ENCODE results near the gene PIK3IP1.
"Not testable (repeated sequence)": the region's sequence is repeated elsewhere in the genome, so short reads cannot be mapped to it uniquely, and the experiment has no call there.

Gene PIK3IP1

DNA sequence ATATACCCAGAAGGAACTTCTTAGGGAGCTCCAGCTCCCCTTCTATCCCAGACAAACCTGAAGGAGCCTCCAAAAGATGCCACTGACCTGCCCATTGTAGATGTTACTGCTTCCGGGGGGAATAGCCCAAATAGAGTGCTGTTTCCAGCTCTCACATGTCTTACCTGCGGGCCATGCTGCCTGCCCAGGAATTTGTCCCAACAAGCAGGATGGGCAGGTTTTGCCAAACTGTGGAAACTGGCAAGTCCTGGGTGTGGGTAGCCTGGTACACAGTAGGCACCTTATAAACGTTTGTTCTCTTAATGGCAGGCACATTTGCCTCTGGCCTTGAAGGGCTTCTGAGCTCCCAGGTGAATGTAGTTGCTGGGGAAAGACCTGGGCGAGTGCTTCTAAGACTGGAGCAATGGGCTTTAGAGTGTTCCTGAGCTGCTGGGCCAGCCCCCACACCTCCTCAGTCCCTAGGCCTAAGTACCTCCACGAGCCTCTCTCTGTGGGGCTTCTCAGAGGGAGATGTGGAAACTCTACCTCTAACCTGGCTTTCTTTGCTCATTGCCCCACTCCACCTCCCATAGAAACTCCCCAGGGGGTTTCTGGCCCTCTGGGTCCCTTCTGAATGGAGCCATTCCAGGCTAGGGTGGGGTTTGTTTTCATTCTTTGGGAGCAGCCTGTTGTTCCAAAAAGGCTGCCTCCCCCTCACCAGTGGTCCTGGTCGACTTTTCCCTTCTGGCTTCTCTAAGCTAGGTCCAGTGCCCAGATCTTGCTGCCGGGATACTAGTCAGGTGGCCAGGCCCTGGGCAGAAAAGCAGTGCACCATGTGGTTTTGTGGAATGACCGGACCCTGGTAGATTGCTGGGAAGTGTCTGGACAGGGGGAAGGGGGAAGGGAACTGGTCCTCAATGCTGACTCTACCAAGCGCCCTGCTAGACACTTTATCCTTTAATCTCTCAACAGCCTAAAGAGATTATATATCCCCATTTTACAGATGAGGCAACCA, 43.0 kb downstream of the PIK3IP1 start:
- no peak for DNase-seq (ENCODE audit: low read depth in 2 of 2)

DNA sequence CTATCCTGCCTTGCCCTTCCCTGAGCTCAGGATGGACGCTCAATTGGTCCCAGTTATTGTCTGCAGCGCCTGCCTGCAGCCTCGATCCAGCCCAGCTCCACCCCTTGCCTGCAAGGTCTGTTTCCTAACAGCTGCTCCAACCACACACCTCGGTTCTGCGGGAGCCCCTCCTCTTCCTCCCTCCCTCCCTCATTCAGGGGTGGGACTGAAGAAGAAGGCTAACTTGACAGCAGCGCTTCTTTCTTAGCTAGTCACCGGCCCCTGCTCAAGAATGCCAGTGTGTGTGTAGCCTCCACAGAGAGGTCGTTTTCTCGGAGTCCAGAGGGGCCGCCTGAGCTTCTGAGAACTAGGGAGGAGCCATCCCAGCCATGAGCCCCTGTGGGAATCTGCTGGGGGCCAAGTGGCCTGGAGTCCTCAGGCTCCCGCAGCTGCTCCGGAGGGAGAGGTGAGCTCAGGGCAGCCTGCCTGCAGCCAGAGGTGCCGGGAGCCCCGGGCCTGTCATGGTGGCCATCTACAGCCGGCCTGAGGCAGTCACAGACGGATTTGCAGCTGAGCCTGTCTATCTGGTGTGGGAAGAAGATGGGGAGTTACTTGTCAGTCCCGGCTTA, 44.0 kb downstream of the PIK3IP1 start:
- peak; percentile 36 to 45 for DNase-seq (ENCODE audit: low read depth in 2 of 2)

DNA sequence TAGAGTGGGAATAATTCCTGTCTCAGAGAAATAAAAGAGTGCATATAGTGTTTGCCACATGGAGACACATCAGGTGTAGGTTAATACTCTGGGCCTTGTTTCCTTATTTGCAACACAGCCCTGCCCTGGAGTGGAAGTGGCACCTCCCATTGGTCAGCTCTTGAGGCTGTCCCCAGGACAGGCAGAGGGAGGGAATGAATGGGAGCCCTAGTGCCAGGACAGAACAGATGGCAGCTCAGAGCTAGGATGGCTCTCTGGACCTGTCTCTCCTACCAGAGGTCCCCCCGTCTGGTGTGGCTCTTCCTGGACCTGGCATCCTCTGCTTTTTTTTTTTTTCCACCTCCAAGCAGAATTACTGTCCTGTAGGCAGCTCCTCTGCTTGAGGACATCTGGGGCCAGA, 44.6 kb downstream of the PIK3IP1 start:
- no peak for DNase-seq (ENCODE audit: low read depth in 2 of 2)

DNA sequence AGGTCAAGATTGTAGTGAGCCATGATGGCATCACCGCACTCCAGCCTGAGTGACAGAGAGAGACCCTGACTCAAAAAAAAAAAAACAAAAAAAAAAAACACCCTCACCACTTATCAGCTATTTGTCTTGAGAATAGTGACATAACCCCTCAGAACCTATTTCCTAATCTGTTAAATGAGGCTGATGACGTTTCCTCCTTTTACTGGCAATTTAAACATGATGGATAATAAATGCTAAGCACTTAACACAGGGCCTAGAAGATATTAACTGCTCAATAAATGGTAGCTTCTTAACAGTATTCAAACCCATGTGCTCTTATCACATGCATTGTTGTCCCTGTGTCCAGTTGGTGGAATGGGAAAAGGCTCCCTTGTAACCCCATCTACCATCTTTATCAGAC, 45.6 kb downstream of the PIK3IP1 start:
- no peak for DNase-seq (ENCODE audit: low read depth in 2 of 2)

DNA sequence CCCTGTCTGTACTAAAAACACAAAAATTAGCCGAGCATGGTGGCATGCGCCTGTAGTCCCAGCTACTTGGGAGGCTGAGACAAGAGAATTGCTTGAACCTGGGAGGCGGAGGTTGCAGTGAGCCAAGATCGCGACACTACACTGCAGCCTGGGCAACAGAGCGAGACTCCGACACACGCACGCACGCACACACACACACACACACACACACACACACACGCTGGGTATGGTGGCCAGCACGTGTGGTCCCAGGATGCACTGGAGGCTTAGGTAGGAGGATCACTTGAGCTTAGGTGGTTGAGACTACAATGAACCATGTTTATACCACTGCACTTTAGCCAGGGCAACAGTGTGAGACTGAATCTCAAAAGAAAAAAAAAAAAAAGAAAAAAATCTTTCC, 46.3 kb downstream of the PIK3IP1 start:
- DNase-seq (ENCODE audit: low read depth in 2 of 2), result not testable (repeated sequence)

DNA sequence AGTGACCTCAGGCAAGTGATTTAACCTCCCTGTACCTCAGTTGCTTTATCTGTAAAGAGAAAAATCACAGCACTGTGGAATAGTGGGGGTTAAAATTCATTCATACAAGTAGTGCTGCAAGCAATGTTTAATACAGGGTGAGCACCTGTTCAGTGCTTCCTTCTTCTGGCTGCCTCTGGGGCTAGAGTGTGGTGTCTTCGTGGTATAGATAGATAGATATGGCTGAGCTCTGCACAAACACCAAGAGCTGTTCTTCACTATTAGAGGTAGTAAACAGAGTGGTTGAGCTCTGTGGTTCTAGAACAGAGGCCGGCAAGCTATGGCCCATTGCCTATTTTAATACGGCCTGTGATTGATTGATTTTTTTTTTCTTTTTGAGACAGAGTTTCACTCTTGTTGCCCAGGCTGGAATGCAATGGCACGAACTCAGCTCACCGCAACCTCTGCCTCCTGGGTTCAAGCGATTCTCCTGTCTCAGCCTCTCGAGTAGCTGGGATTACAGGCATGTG, 47.3 kb downstream of the PIK3IP1 start:
- DNase-seq (ENCODE audit: low read depth in 2 of 2), result no peak

DNA sequence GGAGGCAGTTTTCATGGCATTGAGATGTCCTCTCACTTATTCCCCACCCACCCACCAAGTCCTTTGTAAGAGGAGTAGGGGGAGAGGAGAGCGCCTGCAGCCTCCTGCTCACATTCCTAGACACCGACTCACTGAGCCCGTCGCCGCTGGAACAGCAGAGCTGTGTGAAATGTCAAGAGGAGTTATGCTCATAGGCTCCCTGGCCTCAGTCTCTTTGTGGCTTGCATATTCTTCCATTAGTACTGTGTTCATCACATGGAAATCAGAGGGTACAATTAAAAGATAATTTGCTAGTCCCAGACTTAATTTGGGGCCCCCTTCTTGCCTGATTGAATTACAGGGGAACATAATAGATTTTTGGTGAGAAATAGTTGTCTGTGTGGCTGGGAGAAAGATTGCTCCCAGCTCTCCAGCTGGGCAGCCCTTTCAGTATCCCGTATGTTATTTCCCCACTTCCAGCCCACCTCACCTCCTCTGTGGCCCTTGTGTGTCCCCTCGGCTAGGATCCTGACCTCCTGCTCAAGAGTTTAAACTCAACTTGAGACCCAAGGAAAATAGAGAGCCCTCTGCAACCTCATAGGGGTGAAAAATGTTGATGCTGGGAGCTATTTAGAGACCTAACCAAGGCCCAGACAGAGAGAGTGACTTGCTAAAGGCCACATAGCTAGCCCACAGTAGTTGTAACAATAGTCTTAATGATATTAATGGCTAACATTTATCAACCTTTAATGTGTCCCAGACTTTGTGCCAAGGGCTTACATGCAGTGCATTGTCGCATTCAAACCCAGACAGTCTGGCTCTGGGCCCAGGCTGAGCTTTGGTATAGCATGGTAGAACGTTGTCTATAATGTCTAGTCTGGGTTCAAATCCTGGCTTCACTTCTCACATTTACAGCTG, 48.0 kb downstream of the PIK3IP1 start:
- DNase-seq (ENCODE audit: low read depth in 2 of 2), result no peak

DNA sequence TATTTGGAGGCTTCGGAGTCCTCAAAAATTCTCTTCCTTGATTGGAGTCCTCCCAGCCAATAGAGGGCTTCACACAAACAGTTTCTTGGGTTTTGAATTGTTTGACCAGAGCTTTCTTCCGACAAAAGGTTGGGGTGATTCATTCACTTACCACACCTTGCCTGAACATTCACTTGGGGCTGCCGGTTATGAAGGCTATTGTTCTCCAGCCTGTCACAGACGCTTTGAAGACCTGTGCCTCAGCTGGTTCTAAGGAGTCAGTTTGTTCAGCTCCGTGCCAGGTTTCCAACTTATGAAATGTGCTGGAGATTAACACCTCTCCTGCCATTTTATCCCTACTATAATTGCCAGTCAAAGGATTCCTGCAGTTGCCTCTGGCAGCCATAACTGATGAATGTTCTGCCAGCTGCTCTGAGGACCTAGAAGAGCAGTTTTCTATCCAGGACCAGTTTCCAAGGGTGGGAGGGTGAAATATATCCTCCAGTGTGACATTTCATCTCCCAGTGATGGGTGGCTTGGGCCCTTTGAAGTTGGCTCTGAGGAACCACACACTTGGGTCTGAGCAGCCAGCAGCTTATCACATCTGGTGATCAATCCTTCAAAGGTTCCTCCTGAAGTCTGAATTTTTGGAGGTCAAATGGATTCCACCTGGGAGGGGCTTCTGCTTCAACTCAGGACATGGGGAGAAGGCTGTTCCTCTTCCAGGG, 48.8 kb downstream of the PIK3IP1 start:
- DNase-seq (ENCODE audit: low read depth in 2 of 2), result no peak

DNA sequence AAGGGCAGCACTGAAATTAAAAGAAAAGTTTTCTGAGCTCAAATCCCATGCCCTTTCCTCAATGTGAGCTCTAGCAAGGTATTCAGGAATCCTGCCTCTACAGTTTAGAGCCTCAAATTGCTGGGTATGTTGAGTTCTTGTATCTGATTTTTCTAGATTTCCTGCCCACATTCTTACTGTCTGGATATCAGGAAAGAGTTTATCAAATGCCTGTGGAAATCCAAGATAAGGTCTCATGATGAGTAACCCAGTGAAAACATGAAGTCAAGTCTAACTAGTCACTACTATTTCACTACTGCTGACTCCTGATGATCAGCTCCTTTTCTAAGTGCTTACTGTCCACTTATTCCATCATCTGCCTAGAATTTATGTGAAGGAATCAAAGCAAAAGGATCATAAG, 50.4 kb downstream of the PIK3IP1 start:
- no peak for DNase-seq (ENCODE audit: low read depth in 2 of 2)

DNA sequence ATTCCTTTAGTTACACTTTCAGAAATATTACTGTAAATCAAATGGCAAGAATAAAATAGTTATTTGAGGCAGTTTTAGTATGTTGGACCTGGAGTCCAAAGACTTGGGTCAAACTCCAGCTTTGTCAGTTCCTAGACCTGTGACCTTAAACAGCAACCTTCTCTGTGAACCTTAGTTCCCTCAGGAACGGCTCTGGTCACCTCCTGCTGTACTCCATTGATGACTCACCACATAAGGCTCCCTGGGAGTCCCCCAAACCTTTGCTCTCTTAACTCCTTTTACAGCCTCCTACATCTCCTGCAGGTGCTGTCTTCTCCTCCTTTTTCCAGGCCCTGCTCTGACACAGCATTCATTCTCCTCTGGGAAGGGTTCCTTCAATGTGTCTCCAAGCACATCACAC, 51.1 kb downstream of the PIK3IP1 start:
- DNase-seq (ENCODE audit: low read depth in 2 of 2), result no peak

DNA sequence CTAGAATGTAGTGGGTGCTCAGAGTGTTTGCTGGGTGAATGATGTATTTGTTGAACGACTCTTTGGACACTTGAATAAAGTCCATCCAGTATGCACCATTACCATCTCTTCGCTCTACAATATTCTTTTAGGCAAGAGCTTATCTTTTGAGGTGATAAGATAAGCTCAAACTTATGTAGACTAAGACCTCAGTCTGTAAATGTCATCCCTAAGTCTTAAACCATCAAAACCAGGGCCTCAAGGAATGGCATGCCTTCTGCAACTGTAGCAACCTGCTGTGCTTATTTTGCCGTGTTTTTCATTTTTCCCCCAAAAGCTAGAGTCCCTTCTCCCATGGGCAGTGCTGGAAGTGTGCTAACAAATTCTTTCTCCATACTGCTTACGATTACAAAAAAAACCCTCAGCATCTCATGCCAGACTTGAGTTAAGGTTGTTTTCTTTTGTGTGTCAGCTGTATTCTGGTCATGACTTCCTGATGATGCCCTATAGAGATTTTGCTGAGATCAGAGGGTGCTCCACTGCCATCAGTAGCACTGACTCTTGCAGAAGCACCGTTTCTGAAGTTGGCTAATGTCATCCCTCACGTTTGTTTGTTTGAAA, 52.4 kb downstream of the PIK3IP1 start:
- DNase-seq (ENCODE audit: low read depth in 2 of 2), result no peak

DNA sequence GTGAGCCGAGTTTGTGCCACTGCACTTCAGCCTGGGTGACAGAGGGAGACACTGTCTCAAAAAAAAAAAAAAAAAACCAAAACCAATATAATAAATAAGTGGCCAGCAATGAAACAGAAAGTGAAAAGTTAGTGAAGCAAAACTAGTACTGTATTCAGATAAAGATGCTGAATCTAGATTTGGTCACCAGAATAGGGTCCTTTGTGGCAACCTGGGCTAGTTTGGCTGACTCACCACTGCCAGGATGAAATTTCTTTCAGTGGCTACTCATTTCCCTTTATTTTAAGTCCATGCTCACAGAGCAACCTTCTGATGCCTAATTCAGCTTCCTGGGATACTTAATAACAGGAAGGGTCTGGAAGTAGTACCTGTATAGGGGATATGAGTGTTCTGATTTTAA, 54.2 kb downstream of the PIK3IP1 start:
- DNase-seq (ENCODE audit: low read depth in 2 of 2), result no peak

DNA sequence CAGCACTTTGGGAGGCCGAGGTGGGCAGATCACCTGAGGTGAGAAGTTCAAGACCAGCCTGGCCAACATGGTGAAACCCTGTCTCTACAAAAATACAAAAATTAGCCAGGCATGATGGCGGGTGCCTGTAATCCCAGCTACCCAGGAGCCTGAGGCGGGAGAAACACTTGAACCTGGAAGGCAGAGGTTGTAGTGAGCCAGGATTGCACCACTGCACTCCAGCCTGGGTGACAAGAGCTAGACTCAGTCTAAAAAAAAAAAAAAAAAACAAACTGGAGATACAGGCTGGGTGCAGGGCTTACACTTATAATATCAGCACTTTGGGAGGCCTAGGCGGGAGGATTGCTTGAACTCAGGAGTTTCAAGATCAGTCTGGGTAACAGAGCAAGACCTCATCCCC, 56.2 kb downstream of the PIK3IP1 start:
- DNase-seq (ENCODE audit: low read depth in 2 of 2), result not testable (repeated sequence)

DNA sequence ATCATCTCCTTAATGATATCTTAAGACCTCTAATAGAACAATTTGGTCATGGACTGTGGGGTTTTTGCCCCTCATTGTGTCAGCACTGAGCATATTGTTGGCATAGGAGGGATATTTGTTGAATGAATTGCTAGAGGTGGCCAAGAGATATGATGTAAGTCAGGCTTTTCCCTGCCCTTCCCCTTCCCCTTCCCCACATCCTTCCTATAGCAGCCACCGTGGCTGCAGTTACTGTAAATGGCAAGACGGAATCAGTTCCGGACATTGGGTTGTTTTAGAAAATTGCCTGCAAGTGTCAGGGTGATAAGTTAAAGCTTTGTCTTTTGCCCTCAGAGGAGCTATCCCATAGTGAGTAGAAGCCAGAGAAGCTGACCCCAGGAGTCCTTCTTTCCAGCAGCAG, 57.2 kb downstream of the PIK3IP1 start:
- DNase-seq (ENCODE audit: low read depth in 2 of 2), result no peak

DNA sequence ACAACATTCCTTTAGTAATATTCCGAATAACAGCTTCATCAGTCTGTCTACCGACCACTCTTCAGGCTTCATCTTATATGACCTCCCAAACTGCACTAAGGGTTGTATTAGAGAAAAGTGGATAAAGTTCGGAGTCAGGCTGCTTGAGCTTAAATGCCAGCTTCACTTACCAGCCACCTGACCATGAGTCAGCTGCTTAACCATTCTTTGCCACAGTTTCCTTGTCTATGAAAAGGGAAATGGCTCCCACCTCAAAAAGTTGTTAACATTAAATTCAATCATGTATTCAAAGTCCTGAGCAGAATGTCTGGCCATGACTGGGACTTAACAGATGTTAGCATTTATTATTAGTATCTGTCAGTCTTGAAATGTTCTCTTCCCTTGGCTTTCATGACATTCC, 59.3 kb downstream of the PIK3IP1 start:
- DNase-seq (ENCODE audit: low read depth in 2 of 2), result no peak

All from stimulated activated CD8-positive, alpha-beta memory T cell treated with anti-CD3 and anti-CD28 coated beads, Interleukin-7, amount 100 ng/mL, for 4 hours (primary cell).